H9 (cell line): Measurements from ENCODE around the gene ADAMTS8. TPM values are rescaled to one million over a fixed set of nuclear protein-coding genes. Genes with fewer than 3 reads are reported as not detected.

Experiments
- DNase-seq: peaks from one replicate; pipeline ENCODE4 v3.0.0-alpha.2; 2017
- H2AFZ ChIP-seq: one replicate; pipeline ENCODE4 v1.6.1; 2013; ENCODE audit warnings: mild to moderate bottlenecking, low read length, control low read depth, moderate library complexity
- H2AK5ac ChIP-seq: 2 replicates; pipeline ENCODE4 v1.6.1; 2013; ENCODE audit warnings: low read length, control low read depth, mixed read lengths; ENCODE audit not compliant: insufficient read length
- H2BK120ac ChIP-seq: one replicate; pipeline ENCODE4 v1.6.1; 2013; ENCODE audit warnings: low read depth, mild to moderate bottlenecking, low read length, control low read depth, inconsistent platforms; ENCODE audit not compliant: poor library complexity, severe bottlenecking
- H2BK12ac ChIP-seq: 2 replicates; pipeline ENCODE4 v1.6.1; 2013; ENCODE audit warnings: low read length, control low read depth, mixed read lengths, low read depth; ENCODE audit not compliant: insufficient read length
- H2BK15ac ChIP-seq: 2 replicates; pipeline ENCODE4 v1.6.1; 2013; ENCODE audit warnings: low read depth, low read length, control low read depth
- H2BK20ac ChIP-seq: one replicate; pipeline ENCODE4 v1.6.1; 2013; ENCODE audit warnings: low read depth, mild to moderate bottlenecking, low read length, control low read depth, inconsistent platforms; ENCODE audit not compliant: poor library complexity, severe bottlenecking
- H2BK5ac ChIP-seq: 2 replicates; pipeline ENCODE4 v1.6.1; 2013; ENCODE audit warnings: low read length, control low read depth, mixed read lengths; ENCODE audit not compliant: insufficient read length
- H3K14ac ChIP-seq: 2 replicates; pipeline ENCODE4 v1.6.1; 2013; ENCODE audit warnings: low read length, control low read depth; ENCODE audit not compliant: insufficient read depth
- H3K18ac ChIP-seq: 2 replicates; pipeline ENCODE4 v1.6.1; 2013; ENCODE audit warnings: low read depth, mild to moderate bottlenecking, mixed read lengths, low read length, control low read depth; ENCODE audit not compliant: insufficient read length
- H3K23ac ChIP-seq: 2 replicates; pipeline ENCODE4 v1.6.1; 2013; ENCODE audit warnings: low read length, control low read depth, mixed read lengths, low read depth; ENCODE audit not compliant: insufficient read length
- H3K23me2 ChIP-seq: 2 replicates; pipeline ENCODE4 v1.6.1; 2013; ENCODE audit warnings: low read depth, mild to moderate bottlenecking, mixed read lengths, low read length, control low read depth; ENCODE audit not compliant: insufficient read length, poor library complexity, severe bottlenecking
- H3K27ac ChIP-seq: 2 replicates; pipeline ENCODE4 v1.5.1; 2013; ENCODE audit warnings: low read length, control low read depth, mixed read lengths, low read depth; ENCODE audit not compliant: insufficient read length
- H3K27me3 ChIP-seq: 2 replicates; pipeline ENCODE4 v1.6.1; 2013; ENCODE audit warnings: low read length, control low read depth, inconsistent platforms; ENCODE audit not compliant: insufficient read depth
- H3K4ac ChIP-seq: 2 replicates; pipeline ENCODE4 v1.6.1; 2013; ENCODE audit warnings: low read depth, mild to moderate bottlenecking, control low read depth, inconsistent platforms, low read length, moderate library complexity
- H3K4me1 ChIP-seq: 2 replicates; pipeline ENCODE4 v1.6.1; 2013; ENCODE audit warnings: low read length, control low read depth, inconsistent platforms; ENCODE audit not compliant: insufficient read depth
- H3K4me2 ChIP-seq: 2 replicates; pipeline ENCODE4 v1.6.1; 2013; ENCODE audit warnings: low read length, control low read depth, mixed read lengths; ENCODE audit not compliant: insufficient read length, insufficient read depth
- H3K56ac ChIP-seq: 2 replicates; pipeline ENCODE4 v1.6.1; 2013; ENCODE audit warnings: low read depth, mild to moderate bottlenecking, mixed read lengths, low read length, control low read depth; ENCODE audit not compliant: insufficient read length
- H3K79me1 ChIP-seq: 2 replicates; pipeline ENCODE4 v1.6.1; 2013; ENCODE audit warnings: low read depth, mild to moderate bottlenecking, moderate library complexity, low read length, control low read depth, inconsistent platforms; ENCODE audit not compliant: insufficient read depth, poor library complexity, severe bottlenecking
- H3K79me2 ChIP-seq: 2 replicates; pipeline ENCODE4 v1.6.1; 2013; ENCODE audit warnings: low read length, control low read depth, inconsistent platforms; ENCODE audit not compliant: insufficient read depth
- H3K9ac ChIP-seq: 2 replicates; pipeline ENCODE4 v1.6.1; 2013; ENCODE audit warnings: low read length, control low read depth, mixed read lengths; ENCODE audit not compliant: insufficient read length; ENCODE audit errors: extremely low read depth
- H3K9me3 ChIP-seq: one replicate; pipeline ENCODE4 v1.6.1; 2013; ENCODE audit warnings: low read depth, low read length, inconsistent platforms; ENCODE audit not compliant: control insufficient read depth
- H3T11ph ChIP-seq: one replicate; pipeline ENCODE4 v1.6.1; 2013; ENCODE audit warnings: mild to moderate bottlenecking, low read length, control low read depth, inconsistent platforms
- H4K20me1 ChIP-seq: one replicate; pipeline ENCODE4 v1.6.1; 2013; ENCODE audit not compliant: control insufficient read depth, insufficient read length, insufficient read depth
- H4K5ac ChIP-seq: 2 replicates; pipeline ENCODE4 v1.6.1; 2013; ENCODE audit warnings: low read depth, mild to moderate bottlenecking, mixed read lengths, low read length, control low read depth; ENCODE audit not compliant: insufficient read length
- H4K8ac ChIP-seq: replicated peaks from 2 replicates; pipeline ENCODE4 v1.6.1; 2013; ENCODE audit warnings: low read length, control low read depth, mixed read lengths, low read depth; ENCODE audit not compliant: insufficient read length
- H4K91ac ChIP-seq: 2 replicates; pipeline ENCODE4 v1.6.1; 2013; ENCODE audit warnings: low read depth, mild to moderate bottlenecking, moderate library complexity, mixed read lengths, low read length, control low read depth; ENCODE audit not compliant: insufficient read length
- H3K27ac Mint-ChIP-seq, 3 experiments: 2 replicates in 2 of 3; 3 replicates in 1 of 3; pipeline ENCODE4 v1.8.0; 2020 to 2021; ENCODE audit warnings: mixed read lengths in 3 of 3, mild to moderate bottlenecking in 1 of 3, moderate library complexity in 1 of 3
- H3K27me3 Mint-ChIP-seq: 2 replicates; pipeline ENCODE4 v1.8.0; 2021; ENCODE audit warnings: low read depth, mild to moderate bottlenecking, moderate library complexity, mixed read lengths
- H3K36me3 Mint-ChIP-seq, 3 experiments: 2 replicates in 2 of 3; 3 replicates in 1 of 3; pipeline ENCODE4 v1.8.0; 2020 to 2021; ENCODE audit warnings: low read depth in 3 of 3, mixed read lengths in 3 of 3; ENCODE audit not compliant: insufficient read depth in 1 of 3
- H3K4me1 Mint-ChIP-seq, 2 experiments: 2 replicates each; pipeline ENCODE4 v1.8.0; 2020; ENCODE audit warnings: mixed read lengths in 2 of 2
- H3K4me3 Mint-ChIP-seq, 2 experiments: 2 replicates in 1 of 2; 3 replicates in 1 of 2; pipeline ENCODE4 v1.8.0; 2020 to 2021; ENCODE audit warnings: mild to moderate bottlenecking in 2 of 2, mixed read lengths in 2 of 2, moderate library complexity in 1 of 2
- H3K9me3 Mint-ChIP-seq, 2 experiments: 2 replicates in 1 of 2; 3 replicates in 1 of 2; pipeline ENCODE4 v1.8.0; 2020; ENCODE audit warnings: mild to moderate bottlenecking in 2 of 2, mixed read lengths in 2 of 2, moderate library complexity in 1 of 2
- CTCF ChIP-seq: fragments of 200-600 bp; sonication (generic); conservative IDR thresholded peaks from 3 replicates; pipeline ENCODE4 v1.8.0; 2021; ENCODE audit warnings: antibody characterized with exemption, mild to moderate bottlenecking
- WGBS: extraction: QIAGEN DNeasy Blood & Tissue Kit; methylation state at CpG from one replicate; pipeline ENCODE4 v1.1.7; 2013; ENCODE audit warnings: missing lambda C conversion rate, low lambda C conversion rate, mixed read lengths; ENCODE audit not compliant: insufficient read length; ENCODE audit errors: extremely low coverage; 5-methylcytosine and 5-hydroxymethylcytosine counted together
- total RNA-seq: library from RNA; stranded (reverse); gene quantifications from 2 replicates; pipeline ENCODE4 v1.2.1, GENCODE V29; 2021

The ADAMTS8 gene
- total RNA-seq, 1 experiment from 2014 or later, result 5.0 TPM

- Mint-ChIP-seq H3K27ac (no peak overlapping the region), H3K4me1 (no peaks in the 10 kb centered on the region), H3K27me3 (peaks cover 6% of the 10 kb centered on the region; the same call in 1 of the 2 replicates), H3K4me3 (no peak overlapping the region), H3K36me3 (no peaks in the 10 kb centered on the region; a peak in 2 of 7 replicates), H3K9me3 (no peaks in the 10 kb centered on the region)
- H3K9ac ChIP-seq, result no peak overlapping the region
- H4K91ac ChIP-seq, result no peak overlapping the region
- H2BK12ac ChIP-seq, result no peak overlapping the region
- no peak overlapping the region for H2AK5ac ChIP-seq
- H4K20me1 ChIP-seq, result no peaks in the 10 kb centered on the region
- no peaks in the 10 kb centered on the region for H3K4me1 ChIP-seq
- no peak overlapping the region for H4K5ac ChIP-seq
- no peak overlapping the region for H2BK15ac ChIP-seq
- H3K4me2 ChIP-seq, result no peak overlapping the region
- H3K9me3 ChIP-seq, result no peaks in the 10 kb centered on the region
- H3K4ac ChIP-seq, result no peak overlapping the region
- no CpG with 5 or more reads among the region's 5 CpGs for WGBS
- H2AFZ ChIP-seq, result no peak overlapping the region
- H2BK5ac ChIP-seq, result no peak overlapping the region
- no peak overlapping the region for H3K23ac ChIP-seq
- no peaks in the 10 kb centered on the region for H3K79me2 ChIP-seq
- H2BK120ac ChIP-seq, result no peak overlapping the region
- H3K79me1 ChIP-seq, result no peaks in the 10 kb centered on the region
- no peak overlapping the region for H3K56ac ChIP-seq
- H3K14ac ChIP-seq, result no peak overlapping the region
- H4K8ac ChIP-seq, result no peak overlapping the region
- DNase-seq, result no peak
- H3K27me3 ChIP-seq, result no peaks in the 10 kb centered on the region
- no peak overlapping the region for H2BK20ac ChIP-seq
- no peak for TF ChIP-seq CTCF
- no peak overlapping the region for H3K27ac ChIP-seq
- H3K18ac ChIP-seq, result no peak overlapping the region
- H3T11ph ChIP-seq, result no peak overlapping the region
- no peaks in the 10 kb centered on the region for H3K23me2 ChIP-seq
Measured at GRCh38 chr11:130465263-130465662, 36.9 kb upstream of the ADAMTS8 start.
